Measurements from ENCODE around the gene GAS6.
"Not testable (repeated sequence)": the region's sequence is repeated elsewhere in the genome, so short reads cannot be mapped to it uniquely, and the experiment has no call there.

The GAS6 gene

DNA sequence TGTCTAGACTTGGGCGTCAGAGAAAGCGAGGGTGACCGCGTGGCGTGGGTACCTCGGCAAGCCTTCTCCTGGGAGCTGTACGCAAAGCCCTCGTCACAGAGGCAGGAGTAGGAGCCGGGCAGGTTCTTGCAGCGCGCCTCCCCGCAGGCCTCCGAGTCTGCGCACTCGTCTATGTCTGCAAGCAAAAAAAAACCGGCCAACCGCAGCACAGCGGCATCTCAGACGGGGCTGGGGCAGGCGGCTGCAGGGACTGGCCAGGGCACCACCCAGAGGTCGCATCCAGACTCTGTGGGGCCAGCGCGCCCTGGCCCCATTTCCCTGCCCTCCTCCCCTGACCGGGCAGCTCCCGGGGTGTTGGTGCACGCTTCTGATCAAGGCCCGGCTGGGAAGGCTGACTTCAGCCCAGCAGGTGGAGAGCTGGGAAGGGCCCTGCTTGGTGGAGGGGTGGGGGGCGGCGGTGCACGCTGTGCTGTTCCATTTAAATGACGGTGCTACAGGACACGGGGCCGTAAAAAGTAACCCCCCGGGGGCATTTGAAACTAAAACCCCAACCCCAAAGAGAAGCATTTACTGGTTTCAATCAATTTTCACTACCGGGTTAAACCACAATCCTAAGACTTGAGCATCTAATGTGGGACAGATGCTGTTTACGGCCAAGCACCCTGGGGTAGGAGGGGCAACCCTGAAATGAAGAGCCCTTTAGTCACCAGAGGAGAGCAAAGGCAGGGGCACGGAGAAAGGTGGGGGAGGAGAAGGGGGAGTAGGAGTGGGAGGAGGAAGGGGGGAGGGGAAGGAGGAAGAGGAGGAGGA is 28.2 kb downstream of the GAS6 start:
- DNase-seq: no peak

DNA sequence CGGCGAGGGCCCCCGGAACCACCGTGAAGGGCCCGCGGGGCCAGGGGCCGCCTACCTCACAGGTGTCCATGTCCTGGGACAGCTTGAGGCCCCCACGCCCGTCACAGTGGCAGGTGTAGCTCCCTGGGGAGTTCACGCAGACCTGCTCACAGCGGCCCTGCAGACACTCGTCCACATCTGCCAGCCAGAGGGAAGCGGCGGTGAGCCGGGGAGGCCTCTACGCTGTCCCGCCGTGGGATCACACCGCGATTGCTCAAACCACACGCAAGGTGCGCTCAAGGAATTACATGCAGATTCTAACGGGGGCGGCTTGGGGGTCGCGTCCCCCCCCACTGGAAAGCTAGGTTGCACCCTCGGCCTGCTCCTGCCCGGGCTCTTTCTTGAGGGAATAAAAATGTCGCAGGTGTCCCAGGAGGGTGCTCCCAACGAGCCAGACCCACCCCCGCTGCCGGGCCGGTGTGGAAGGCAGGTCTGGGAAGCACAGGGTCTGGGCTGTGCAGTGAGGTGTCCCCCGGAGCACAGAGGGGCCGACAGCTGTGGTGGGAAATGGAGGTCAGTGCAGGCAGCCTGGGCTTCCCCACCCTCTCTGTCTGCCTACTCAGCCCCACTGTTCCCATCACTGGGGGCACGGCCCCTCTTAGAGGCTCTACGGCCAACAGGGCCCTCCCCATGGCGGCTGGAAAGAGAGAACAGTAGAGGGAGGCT is 29.2 kb downstream of the GAS6 start:
- no peak for DNase-seq

DNA sequence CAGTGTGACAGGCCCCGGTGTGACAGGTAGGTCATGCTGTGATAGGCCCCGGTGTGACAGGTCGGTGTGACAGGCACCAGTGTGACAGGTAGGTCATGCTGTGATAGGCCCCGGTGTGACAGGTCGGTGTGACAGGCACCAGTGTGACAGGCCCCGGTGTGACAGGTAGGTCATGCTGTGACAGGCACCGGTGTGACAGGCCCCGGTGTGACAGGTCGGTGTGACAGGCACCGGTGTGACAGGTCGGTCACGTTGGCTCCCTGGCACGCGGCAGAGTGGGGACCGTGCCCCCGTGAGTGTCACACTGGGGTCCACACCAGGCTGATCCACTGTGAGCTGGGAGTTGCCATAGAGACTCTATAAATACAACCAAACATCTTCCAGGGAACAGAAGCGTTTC is 29.9 kb downstream of the GAS6 start:
- DNase-seq: not testable (repeated sequence)

DNA sequence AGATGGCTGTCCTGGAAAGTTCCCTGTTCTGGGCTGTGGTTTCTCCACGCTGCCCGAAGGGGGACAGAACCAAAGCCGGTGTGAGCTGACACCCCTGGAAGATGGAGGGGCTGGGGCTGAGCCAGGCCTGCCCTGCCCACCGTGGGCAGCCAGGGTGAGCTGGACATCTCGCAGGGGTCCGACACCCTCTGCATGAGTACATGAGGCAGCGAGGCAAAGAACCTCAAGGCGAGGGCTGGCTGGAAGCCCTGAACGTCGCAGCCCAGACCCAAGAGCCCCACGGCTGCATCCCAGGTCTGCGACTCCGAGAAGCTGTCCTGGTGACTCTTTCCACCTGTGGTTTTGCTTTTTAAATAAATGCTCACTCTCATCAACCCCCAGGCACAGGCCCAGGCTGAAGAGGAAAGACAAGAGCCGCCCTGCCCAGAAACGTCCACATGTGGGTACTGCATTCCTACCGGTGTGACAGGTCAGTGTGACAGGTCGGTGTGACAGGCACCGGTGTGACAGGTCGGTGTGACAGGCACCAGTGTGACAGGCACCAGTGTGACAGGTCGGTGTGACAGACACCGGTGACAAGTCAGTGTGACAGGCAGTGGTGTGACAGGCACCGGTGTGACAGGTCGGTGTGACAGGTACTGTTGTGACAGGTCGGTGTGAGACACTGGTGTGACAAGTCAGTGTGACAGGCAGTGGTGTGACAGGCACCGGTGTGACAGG is 30.6 kb downstream of the GAS6 start:
- no peak for DNase-seq

DNA sequence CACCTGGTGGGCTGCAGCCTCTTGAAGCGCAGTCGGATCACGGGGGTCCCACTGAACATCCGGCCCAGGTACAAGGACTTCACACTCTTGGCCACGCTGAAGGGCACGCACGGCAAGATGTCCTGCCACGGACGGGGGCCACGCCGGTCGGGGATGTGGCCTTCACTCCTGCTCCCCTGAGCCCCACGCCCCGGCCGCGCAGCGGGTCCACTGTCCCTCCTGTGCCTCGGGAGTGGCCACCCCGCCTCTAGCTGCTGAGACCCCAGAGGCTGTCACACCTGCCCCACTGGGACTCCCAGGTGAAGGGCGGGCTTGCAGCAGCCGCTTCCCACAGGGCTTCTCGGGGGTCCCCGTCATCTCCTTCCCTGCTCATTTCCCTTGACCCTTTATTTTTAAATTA is 31.2 kb downstream of the GAS6 start:
- no peak for DNase-seq

DNA sequence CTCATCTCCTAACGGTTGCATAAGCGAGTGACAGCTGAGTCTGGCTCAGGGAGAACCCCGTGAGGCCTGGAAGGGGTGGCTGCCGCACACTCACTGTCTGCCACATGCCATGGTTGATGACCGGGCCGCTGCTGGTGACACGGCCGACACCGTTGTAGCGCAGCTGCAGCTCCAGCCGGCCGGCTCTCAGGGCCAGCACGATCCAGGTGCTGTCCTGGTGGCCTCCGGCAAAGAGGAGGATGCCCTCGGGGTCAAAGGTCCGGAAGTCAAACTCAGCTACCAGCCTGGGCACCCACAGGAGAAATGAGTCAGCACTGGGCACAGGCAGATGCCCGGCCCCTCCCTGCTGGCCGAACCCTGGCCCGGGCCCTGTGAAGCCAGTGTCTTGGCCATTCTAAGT is 31.7 kb downstream of the GAS6 start:
- no peak for DNase-seq

DNA sequence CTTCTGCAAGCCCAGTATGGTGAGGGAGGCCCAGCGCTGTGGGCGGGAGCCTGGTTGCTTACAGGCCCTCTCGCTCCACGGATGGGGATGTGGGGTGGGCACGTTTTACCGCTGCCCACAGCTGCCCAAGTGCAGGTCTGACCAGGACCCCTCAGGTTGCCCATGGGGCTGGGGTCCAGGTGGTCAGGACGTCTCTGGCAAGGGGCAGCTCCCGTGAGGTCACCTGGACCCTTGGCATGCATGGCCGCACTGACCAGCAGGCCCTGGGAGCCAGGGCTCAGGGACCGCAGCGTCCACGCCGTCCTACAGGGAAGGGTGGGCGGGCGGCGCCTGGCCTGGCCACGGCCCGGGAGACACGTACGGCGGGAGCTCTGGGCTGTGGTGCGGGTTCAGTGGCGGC is 32.8 kb downstream of the GAS6 start:
- DNase-seq: no peak

DNA sequence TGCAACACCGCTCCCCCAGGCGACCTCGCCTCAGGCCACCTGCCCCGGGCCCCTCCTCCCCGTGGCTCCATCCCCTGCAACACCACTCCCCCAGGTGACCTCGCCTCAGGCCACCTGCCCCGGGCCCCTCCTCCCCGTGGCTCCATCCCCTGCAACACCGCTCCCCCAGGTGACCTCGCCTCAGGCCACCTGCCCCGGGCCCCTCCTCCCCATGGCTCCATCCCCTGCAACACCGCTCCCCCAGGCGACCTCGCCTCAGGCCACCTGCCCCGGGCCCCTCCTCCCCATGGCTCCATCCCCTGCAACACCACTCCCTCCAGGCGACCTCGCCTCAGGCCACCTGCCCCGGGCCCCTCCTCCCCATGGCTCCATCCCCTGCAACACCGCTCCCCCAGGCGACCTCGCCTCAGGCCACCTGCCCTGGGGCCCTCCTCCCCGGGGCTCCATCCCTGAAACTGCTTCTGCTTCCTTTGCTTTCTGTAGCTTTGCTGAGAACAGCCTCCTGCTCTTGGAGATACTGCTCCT is 33.4 kb downstream of the GAS6 start:
- not testable (repeated sequence) for DNase-seq

DNA sequence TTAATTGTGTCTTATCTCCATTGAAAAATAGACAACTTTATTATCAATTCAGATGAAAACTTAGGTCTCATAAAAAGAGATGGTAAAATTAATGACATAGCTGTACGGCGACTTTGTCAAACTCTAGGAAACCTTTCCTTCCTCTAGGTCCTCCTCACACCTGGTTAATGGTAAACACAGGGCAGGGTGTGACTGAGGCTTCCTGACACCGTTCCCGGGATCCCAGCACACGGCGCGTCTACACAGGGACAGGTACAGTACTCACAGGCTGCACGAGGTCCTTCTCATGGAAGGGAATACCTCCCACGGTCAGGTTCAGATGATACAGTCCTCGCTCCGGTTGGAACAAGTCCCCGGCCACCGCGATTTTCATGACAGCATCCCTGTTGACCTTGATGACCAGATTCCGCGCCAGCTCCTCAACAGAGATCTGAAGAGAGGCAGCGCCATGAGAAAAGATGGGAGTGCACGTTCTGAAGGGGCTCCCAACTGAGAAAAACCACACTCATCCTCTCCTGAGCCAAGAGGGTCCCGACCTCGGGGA is 35.5 kb downstream of the GAS6 start:
- DNase-seq: no peak

DNA sequence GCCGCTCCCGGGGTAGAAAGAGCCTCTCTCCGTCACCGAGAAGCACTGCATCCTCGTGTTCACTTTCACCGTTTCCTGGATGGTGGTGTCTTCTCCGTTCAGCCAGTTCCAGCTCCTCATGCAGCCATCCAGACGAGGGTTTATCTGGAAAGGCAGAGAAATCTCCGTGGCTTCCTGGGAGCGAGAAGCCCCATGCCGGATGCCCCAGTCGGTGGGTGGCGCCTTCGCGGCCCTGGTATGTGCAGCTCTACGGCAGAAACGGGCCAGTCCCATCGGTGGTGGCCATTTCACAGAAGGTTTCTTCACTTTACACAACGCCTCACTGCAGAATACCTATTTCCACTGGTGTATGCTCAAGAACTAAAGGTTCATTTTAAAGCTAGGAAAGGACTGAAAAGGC is 36.9 kb downstream of the GAS6 start:
- no peak for DNase-seq

DNA sequence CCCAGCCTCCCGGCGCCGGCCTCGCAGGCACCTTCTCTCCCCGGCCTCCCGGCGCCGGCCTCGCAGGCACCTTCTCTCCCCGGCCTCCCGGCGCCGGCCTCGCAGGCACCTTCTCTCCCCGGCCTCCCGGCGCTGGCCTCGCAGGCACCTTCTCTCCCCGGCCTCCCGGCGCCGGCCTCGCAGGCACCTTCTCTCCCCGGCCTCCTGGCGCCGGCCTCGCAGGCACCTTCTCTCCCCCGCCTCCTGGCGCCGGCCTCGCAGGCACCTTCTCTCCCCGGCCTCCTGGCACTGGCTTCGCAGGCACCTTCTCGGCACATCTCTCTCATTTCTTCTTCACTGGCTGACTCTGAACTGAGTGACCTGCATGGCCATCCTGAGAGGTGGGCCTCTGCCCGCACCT is 37.4 kb downstream of the GAS6 start:
- not testable (repeated sequence) for DNase-seq

DNA sequence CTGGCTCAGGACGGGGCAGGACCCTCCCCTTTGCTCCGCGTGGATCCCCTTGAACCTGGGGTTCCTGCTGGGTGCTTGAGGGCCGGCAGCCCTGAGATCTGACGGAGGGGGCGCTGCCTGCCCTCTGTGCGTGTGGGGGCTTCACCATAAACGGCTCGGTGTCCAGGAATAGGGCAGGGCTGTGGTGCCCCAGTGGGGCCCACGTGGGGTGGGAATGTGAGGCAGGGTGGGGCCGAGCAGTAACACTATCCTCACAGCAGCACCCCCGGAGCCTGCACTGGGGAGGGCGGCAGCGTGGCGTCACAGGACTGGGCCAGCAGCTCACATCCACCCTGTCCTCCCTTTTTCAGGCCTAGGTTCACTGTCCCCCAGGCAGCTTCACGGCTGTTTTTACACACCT is 38.0 kb downstream of the GAS6 start:
- DNase-seq: no peak

DNA sequence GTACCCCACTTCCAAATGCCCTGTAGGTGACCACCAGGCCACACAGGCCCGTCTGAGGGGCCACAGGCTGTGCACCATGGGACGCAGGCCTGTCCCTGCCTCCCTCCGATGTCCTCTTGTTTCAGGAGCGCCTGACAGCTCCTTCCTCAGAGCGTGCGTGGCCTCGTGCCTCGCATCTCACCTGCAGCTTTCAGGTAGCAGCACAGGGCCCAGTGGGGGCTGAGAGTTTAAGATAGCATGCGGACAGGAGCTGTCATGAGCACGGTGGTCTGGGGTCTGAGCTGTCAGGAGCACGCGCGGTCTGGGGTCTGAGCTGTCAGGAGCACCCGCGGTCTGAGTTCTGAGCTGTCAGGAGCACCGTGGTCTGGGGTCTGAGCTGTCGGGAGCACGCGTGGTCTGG is 40.1 kb downstream of the GAS6 start:
- DNase-seq: no peak

DNA sequence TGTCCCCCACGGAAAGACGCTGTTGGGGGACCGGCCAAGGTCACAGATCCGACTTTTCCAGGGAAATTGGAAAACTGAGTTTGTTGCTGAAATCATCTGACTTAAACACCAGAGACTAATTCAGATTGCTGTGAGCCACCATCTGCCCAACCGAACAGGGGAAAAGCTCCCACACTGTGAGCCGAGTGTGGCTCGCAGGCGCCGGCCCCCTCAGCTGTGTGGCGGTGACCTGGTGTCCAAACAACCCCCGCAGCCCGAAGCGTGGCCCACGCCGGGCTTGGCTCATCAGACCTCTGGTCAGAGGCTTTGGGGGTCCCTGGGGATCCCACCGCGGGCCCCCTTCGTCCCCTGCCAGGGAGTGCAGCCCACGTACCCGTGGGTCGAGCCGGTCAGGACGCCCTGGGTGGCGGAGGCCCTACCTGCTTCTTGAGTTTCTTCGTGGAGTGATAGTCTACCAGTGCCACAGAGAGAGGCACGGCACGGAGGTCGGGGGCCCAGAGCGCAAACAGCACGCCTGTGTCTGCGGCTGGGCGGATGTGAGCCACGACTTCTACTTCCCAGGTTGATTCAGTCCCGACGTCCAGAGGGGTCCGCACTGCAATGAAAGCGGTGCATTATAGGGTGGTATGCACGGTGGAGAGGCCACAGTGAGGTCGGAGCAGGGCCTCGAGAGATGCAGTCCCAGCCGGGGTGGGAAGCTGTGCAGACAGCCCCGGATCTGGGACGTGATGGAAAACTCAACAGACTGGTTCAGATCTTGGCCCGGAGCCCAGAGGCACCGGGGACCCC is 40.7 kb downstream of the GAS6 start:
- DNase-seq: no peak

DNA sequence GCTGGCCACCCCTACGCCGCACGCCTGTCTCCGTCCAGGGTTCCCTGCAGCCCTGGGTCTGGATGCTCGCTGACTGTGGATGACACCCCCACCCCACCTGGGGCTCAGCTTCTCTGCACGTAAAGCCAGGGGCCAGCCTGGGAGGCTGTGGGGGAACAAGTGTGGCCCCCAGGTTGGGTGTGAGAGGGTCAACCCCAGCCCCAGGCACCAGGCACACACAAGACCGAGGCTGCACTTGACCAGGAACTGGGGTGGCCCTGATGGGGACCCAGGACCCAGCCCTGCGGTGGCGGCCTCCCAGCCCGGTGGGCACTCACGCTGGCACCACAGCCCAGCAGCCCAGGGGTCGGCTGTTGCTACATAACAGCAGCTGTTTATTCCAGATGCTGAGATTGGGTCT is 41.6 kb downstream of the GAS6 start:
- DNase-seq: no peak

DNA sequence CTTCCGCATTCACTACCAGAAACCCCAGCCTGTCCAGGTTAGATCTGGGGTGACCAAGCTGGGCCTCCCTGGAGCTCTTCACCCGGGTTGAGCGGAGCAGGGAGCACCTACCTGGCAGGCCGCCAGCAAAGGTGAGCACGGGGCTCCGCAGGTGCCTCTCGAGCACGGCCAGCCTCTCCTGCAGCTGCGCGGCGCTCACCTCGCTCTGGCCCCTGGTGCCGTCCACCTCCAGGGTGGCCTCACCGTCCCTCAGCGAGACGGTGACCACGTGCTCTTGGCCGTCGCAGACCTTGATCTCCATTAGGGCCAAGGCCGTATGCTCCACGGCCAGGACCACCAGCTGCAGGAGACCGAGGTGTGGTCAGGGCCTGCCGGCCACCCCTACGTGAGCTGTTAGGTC is 42.0 kb downstream of the GAS6 start:
- no peak for DNase-seq

DNA sequence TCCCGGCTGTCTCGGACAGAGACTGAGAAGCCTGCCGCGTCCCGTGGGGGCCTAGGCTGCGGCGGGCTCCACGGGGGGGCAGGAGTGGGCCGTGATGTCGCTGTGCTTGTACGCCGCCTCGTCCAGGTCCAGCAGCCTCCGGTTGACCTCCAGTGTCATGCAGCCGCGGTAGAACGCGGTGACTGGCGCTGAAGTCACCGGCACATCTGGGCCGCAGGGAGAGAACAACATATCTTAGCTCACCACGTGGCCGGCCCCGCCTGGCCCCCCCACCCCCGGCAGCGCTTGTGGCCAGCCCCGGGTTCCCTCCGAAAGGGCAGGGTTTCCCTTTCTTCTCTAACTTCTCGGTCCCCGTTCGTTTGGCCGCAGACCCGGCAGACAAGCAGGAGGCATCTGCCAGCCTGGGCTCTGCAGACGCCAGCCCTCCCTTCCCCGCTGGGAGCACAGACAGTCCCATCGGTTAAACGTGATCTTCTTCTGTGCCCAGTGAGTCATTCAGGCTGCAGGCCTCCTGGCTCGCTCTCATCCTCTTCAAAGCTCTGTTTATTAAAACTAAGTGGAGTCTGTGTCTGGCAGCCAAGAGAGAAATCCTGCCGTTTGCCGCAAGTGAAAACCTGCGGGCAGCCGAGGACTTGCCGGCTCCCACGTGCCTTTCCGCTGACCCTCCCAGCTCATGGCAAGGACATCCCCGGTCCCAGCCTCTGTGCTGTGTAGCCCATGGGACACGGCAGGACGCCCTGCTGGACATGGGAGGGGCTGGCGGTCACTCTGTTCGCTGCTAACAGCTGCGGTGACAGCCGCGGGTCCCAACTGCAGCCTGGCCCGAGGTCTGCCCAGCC is 42.8 kb downstream of the GAS6 start:
- no peak for DNase-seq

DNA sequence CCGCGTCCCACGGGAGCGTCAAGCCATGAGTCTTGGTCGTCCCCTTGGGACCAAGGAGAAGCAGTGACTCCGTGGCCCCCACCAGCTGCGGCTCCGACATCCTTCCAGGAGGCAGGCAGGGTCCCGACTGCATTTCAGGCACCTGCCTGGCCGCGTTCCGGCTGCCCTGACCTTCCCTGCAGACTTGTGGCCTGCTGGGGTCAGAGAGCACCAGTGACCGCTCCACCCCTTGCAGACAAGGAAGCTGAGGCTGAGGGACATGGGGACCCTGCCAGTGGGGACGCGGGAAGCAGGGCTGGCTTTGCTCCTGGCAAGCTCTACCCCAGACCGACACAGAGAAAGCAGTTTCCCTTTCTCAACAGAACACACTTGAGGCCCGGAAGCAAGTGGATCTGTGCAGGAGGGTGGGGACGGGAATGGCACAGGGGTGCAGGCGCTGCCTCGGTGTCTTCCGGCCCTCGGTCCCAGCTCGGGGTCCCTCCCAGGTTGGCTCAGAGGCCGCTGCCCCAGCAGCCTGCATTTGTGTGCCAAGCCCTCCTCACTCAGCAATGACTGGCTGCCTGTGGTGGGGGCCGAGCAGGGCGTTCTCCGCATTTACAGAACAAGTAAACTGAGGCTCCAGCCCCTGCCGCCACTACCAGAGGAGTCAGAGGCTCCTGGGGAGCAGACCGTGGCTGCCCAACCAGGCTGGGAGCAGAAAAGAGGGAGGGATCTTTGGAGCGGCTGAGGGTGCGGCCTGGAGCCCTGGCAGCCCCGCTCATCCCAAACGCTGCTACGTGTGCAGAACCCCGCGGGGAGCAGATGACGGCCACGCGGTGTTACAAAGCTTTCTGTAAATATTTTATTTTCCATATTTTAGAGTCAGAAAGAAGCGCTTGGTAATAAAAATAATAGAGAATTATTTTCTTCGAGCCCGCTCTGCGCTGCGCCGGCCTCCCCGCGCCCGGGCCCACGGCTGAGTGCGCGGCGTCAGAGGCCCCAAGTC is 43.9 kb downstream of the GAS6 start:
- DNase-seq: no peak

DNA sequence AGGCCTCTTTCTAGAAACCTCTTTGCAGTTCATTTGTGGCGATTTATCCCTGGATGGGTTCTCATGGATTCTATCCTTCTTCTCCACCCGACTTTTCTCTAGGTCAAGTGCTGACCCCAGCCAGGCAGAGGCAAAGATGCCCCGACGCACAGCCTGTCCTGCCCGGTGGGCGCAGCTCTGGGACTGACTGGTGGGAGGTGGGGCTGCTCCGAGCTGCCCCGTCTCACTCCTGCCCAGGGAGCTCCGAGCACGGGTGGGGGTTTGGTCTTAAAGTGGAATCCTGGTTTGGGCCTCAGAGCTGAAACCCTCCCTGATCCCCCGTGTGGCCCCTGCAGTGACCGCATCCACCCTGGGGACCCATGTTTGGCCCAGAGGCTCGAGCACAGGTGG is 44.5 kb downstream of the GAS6 start:
- DNase-seq: no peak

DNA sequence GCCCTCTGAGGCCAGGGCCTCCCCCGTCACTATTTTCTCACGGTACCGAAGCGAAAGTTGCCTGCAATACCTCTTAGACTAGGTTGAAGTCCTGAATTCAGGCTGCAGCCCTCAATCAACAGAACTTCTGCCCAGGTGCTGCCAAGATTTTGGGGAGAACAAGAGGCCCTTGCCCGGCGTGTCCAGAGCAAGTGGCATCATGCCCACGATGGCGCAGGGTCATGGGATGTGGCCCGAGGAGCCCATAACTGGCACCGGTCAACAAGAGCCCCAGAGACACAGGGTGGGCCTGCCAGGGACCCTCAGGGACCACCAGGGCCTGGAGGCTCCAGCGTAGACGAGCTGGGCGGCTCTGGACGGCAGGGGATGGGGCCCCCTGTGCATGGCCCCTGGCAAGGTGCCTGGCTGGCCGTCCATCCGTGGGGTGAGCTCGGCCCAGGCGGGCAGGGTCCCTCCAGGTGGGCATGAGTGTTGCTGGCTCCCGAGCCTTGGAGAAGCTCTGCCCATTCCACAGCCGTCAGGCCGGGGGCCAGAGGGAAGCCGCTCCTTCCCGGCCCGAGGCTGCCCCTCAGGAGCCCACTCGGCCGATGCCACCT is 45.1 kb downstream of the GAS6 start:
- no peak for DNase-seq

All from activated CD4-positive, alpha-beta T cell treated with anti-CD3 and anti-CD28 coated beads for 4 hours (primary cell).